LNCAP (cell line): ENCODE results near the gene BTBD7.

ENCODE experiments used
- TF ChIP-seq, protein P1 (sequence below): fragments of 450-650 bp; IDR thresholded peaks from 2 replicates; pipeline ENCODE4 v1.5.1; 2017; ENCODE audit warnings: mild to moderate bottlenecking

BTBD7 gene, protein sequence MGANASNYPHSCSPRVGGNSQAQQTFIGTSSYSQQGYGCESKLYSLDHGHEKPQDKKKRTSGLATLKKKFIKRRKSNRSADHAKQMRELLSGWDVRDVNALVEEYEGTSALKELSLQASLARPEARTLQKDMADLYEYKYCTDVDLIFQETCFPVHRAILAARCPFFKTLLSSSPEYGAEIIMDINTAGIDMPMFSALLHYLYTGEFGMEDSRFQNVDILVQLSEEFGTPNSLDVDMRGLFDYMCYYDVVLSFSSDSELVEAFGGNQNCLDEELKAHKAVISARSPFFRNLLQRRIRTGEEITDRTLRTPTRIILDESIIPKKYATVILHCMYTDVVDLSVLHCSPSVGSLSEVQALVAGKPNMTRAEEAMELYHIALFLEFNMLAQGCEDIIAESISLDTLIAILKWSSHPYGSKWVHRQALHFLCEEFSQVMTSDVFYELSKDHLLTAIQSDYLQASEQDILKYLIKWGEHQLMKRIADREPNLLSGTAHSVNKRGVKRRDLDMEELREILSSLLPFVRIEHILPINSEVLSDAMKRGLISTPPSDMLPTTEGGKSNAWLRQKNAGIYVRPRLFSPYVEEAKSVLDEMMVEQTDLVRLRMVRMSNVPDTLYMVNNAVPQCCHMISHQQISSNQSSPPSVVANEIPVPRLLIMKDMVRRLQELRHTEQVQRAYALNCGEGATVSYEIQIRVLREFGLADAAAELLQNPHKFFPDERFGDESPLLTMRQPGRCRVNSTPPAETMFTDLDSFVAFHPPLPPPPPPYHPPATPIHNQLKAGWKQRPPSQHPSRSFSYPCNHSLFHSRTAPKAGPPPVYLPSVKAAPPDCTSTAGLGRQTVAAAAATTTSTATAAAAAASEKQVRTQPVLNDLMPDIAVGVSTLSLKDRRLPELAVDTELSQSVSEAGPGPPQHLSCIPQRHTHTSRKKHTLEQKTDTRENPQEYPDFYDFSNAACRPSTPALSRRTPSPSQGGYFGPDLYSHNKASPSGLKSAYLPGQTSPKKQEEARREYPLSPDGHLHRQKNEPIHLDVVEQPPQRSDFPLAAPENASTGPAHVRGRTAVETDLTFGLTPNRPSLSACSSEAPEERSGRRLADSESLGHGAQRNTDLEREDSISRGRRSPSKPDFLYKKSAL

DNA sequence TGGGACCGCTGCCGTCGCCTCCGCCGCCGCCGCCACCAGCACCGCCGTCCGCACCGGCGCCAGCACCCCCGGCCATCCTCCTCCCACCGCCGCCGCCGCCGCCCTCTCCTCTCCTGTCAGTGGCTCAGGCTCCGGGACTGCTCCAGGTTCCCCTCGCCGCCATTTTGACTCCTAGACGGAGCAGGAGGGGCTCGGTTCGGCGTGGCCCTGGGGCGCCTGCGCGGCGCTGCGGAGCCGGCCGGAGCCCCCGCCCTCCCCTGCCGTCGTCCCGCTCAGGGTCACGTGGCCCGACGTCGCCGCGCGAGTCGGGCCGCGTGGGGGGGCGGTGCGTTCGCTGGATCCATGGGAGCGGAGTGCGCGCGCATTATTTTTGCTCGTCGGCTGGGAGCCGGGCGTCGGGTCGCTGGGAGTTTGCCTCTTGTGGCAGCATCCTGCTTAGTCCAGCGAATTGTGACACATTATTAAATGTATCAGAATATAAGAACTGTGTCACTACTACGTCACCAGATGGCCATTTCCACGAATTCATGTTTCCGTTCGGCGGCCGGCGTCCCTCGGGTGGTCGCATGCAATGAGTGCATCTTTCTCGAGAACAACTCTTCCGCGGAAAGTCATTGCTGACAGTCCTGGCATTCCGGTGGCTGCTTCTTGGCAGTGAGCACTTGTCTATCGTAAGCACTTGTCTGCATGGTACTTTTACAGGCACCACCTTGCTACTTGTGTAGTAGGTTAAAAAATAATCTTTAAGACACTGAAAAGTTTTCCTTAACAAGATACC, at the start of gene BTBD7:
TSS of gene BTBD7 (minus strand) at position 184 of the 778 bp plus-strand sequence. CDS start 36,985 bp downstream, outside the sequence.
- TF ChIP-seq, protein P1, sequence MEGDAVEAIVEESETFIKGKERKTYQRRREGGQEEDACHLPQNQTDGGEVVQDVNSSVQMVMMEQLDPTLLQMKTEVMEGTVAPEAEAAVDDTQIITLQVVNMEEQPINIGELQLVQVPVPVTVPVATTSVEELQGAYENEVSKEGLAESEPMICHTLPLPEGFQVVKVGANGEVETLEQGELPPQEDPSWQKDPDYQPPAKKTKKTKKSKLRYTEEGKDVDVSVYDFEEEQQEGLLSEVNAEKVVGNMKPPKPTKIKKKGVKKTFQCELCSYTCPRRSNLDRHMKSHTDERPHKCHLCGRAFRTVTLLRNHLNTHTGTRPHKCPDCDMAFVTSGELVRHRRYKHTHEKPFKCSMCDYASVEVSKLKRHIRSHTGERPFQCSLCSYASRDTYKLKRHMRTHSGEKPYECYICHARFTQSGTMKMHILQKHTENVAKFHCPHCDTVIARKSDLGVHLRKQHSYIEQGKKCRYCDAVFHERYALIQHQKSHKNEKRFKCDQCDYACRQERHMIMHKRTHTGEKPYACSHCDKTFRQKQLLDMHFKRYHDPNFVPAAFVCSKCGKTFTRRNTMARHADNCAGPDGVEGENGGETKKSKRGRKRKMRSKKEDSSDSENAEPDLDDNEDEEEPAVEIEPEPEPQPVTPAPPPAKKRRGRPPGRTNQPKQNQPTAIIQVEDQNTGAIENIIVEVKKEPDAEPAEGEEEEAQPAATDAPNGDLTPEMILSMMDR, result no peak

DNA sequence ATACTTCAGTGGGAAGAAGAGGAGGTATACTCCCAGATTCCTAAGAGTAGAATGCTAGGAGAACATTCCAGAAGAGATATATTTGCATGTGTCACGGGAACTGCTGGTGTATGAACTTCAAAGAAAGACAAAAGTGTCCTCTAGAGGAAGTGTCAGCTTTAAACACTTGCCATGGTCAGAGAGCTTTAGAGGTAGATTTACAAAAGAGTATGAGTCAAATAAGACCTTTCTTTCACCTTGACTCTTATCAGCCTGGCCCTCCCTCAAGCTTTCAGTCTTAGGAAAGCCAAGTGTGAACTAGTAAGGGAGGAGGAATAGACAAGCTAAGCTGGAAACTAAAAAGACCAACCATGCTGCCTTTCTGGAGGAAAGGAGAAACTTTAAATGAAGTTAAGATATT, 48.8 kb upstream of the BTBD7 start:
- TF ChIP-seq, protein P1, result no peak

DNA sequence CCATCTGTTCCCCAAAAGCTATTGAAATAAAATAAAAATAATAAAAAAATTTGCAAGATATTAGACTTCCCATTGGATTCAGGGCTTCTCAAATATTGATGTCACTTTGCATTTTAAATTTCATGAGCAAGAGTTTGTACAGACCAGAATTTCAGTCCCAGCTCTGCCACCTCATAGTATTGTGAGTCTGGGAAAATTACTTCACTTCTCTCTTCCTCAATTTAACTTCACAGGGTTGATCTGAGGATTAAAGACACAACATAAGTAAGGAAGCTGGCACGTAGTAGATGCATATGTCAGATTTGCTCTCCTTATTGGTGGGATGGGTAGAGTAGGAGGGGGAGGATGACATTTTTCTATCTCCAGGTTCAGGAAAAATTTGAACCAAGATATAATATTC, 47.0 kb upstream of the BTBD7 start:
- TF ChIP-seq, protein P1, result no peak

DNA sequence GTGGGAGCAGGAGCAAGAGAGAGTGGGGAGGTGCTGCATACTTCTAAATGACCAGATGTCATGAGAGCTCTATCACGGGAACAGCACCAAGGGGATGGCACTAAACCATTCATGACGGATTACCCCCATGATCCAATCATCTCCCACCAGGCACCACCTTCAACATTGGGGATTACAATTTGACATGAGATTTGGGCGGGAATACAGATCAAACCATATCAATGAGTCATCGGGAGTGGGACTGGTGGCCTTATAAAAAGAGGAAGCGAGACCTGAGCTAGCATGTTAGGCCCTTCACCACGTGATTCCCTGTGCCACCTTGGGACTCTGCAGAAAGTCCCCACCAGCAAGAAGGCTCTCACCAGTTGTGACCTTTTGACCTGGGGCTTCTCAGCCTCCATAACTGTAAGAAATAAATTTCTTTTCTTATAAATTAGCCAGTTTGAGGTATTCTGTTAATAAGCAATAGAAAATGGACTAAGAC, 42.9 kb upstream of the BTBD7 start:
- TF ChIP-seq, protein P1, result no peak

DNA sequence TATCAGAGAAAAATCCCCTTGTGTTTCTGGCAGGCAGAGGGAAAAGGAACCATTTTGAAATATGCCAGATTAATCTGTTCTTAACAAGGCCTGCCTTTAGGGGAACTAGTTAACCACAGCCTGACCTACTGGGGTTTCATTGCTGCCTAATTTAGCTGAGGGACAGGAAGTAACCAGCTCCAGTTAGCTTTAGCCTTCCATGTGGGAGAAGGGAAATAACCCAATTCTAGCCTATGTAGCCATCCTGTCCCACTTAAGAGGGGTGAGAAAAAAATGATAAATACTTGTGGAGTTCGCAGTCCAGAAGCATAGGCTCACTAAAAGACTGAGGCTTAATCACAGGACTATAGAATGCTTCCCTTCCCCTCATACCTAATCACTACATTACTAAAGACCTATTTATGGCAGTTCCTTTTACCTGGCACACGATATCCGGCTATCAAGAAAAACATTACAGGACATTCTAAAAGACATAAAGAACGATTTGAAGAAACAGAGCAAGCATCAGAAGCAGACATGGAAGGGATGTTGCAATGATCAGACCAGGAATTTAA, 37.0 kb upstream of the BTBD7 start:
- TF ChIP-seq, protein P1, result no peak

DNA sequence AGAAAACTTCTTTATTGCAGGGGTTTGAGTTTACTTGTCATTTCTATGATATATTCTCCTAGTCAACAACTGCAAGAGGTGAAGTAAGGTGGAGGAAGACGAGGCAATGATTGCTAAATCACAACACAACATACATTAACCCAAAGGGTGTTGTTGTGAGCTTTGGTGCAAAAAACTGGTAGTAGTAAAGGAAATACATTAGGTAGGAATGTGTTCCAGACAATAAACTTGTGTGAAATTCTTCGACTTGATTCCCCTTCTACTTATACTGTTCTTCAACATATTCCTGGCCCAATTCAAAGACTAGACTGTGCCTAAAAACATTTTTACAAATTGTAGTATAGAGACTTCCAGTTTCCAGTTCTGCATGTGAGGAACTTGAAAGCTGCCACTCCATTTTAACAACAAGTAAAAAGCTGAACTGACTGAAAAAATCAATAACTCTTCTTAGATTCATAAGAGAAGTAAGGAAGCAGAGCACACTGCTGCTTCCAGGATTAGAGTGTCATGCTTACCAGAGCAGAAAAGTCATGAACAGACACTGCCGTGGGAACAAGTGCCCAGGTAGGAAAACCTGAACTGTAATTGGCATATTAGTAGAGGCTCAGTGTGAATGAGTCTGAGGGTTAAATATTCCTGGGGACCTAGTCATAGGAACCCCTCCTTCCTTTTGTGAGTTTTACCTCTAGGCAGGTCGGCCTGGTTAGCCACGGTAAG, 36.3 kb upstream of the BTBD7 start:
- TF ChIP-seq, protein P1, result no peak
